OCI-LY7 (cell line): ENCODE results near the gene ABCC1.

Experiments
- CTCF ChIP-seq: fragments of 200-600 bp; sonication (generic); conservative IDR thresholded peaks from 2 replicates; pipeline ENCODE4 v1.5.1; 2014; ENCODE audit warnings: mild to moderate bottlenecking, antibody characterized with exemption, low read length, moderate library complexity, mixed read lengths
- EZH2phosphoT487 ChIP-seq: fragments of 200-600 bp; sonication (generic); IDR thresholded peaks from 2 replicates; pipeline ENCODE4 v1.6.1; 2018; ENCODE audit warnings: low read depth, borderline replicate concordance, mild to moderate bottlenecking, mixed run types, antibody characterized with exemption, low read length, moderate library complexity, mixed read lengths

- TF ChIP-seq CTCF (no peak), EZH2phosphoT487 (no peak)
These were observed 131.1 kb downstream of the ABCC1 start for GRCh38 chr16:16080465-16081065.
